Measurements from ENCODE around the gene FRK. TPM values are rescaled to one million over a fixed set of nuclear protein-coding genes. Genes with fewer than 3 reads are reported as not detected.
A peak's percentile ranks its signal among the peaks of the same experiment; 100 is the strongest.

FRK gene
- total and polyA plus RNA-seq, 2 donors from 2014 or later = 5.9 to 25.0 TPM

DNA sequence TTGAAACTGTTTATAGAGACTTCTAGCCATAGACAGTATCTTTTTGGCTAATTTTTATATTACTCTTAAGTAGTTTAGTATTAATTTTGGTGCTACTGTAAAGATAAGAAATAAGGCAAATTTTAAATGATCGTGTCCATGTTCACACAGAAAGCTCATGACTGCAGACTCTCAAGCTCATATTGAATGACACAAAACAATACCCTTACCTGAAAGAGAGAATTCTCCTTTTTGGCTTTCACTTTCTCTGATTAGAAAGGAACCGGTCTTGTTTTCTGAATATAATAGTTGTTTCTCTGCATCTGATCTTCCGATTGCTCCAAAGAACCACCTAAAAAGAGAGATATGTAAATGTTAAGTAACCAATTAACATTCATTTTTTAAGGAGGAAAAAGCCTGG, 57.0 kb downstream of the FRK start:
- H3K4me1 ChIP-seq (ENCODE audit: control insufficient read depth in 2 of 3, insufficient read depth in 2 of 3, low read depth in 1 of 3, low read length in 3 of 3) = peaks cover 0 to 5% (median 0%) of the 10 kb centered on the region in 3 donors
- TF ChIP-seq CTCF (IDR thresholded peaks at IDR 0.05; ENCODE audit: borderline replicate concordance, extremely low read depth, insufficient read depth) = no peak
- no peak overlapping the region for H3K4me3 ChIP-seq (ENCODE audit: low read length in 3 of 3)
- FAIRE-seq (no peak), DNase-seq (no peak)
- no peak overlapping the region for H3K27ac ChIP-seq (ENCODE audit: low read depth in 2 of 2, low read length in 2 of 2)
- intact Hi-C loops (cut with DNase I) = no loop called here
- H3K36me3 ChIP-seq (ENCODE audit: control insufficient read depth in 2 of 3, insufficient read depth in 3 of 3, low read length in 3 of 3) = no peaks in the 10 kb centered on the region
- H3K9ac ChIP-seq (ENCODE audit: low read length in 3 of 3) = no peak overlapping the region
- H3K27me3 ChIP-seq (ENCODE audit: control insufficient read depth, insufficient read depth, low read length) = no peaks in the 10 kb centered on the region
- H3K9me3 ChIP-seq (ENCODE audit: control insufficient read depth in 2 of 3, insufficient read depth in 1 of 3, low read length in 3 of 3) = no peaks in the 10 kb centered on the region

GRCh38 chr6:116002756-116003155, 57.9 kb downstream of the FRK start:
- FAIRE-seq (no peak), DNase-seq (no peak)
- Histone ChIP-seq H3K4me1 (ENCODE audit: control insufficient read depth in 2 of 3, insufficient read depth in 2 of 3, low read depth in 1 of 3, low read length in 3 of 3) (no peaks in the 10 kb centered on the region), H3K27ac (ENCODE audit: low read depth in 2 of 2, low read length in 2 of 2) (no peak overlapping the region), H3K9me3 (ENCODE audit: control insufficient read depth in 2 of 3, insufficient read depth in 1 of 3, low read length in 3 of 3) (no peaks in the 10 kb centered on the region), H3K4me3 (ENCODE audit: low read length in 3 of 3) (no peak overlapping the region), H3K36me3 (ENCODE audit: control insufficient read depth in 2 of 3, insufficient read depth in 3 of 3, low read length in 3 of 3) (no peaks in the 10 kb centered on the region), H3K27me3 (ENCODE audit: control insufficient read depth, insufficient read depth, low read length) (no peaks in the 10 kb centered on the region), H3K9ac (ENCODE audit: low read length in 3 of 3) (no peak overlapping the region)
- intact Hi-C loops (cut with DNase I) = no loop called here
- no peak for TF ChIP-seq CTCF (IDR thresholded peaks at IDR 0.05; ENCODE audit: borderline replicate concordance, extremely low read depth, insufficient read depth)

DNA sequence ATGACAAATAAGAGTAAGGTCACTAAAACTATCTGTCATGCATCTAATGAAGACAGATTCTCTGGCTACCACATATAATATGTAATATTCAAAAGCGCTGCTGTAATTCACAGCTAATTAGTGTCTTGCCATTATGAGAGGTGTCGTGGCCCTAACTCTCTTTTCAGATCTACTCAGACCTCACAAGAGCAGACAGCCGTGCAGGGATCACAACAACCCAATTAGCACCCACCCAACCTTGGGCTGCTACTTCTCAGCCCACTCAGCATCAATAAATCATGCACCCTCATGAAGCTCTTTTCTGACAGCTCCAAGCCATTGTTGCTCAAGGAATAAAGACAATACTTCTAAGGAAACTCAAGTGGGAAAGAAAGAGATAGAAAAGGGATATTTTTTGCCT, 61.5 kb downstream of the FRK start:
- Histone ChIP-seq H3K27ac (ENCODE audit: low read depth in 2 of 2, low read length in 2 of 2) (no peak overlapping the region), H3K9ac (ENCODE audit: low read length in 3 of 3) (no peak overlapping the region), H3K27me3 (ENCODE audit: control insufficient read depth, insufficient read depth, low read length) (no peaks in the 10 kb centered on the region), H3K4me1 (ENCODE audit: control insufficient read depth in 2 of 3, insufficient read depth in 2 of 3, low read depth in 1 of 3, low read length in 3 of 3) (no peaks in the 10 kb centered on the region), H3K9me3 (ENCODE audit: control insufficient read depth in 2 of 3, insufficient read depth in 1 of 3, low read length in 3 of 3) (no peaks in the 10 kb centered on the region), H3K36me3 (ENCODE audit: control insufficient read depth in 2 of 3, insufficient read depth in 3 of 3, low read length in 3 of 3) (no peaks in the 10 kb centered on the region), H3K4me3 (ENCODE audit: low read length in 3 of 3) (no peak overlapping the region)
- FAIRE-seq (no peak), DNase-seq (peak in 3 of 5 donors; percentile 14 to 16 (median 15))
- intact Hi-C loops (cut with DNase I) = no loop called here
- no peak for TF ChIP-seq CTCF (IDR thresholded peaks at IDR 0.05; ENCODE audit: borderline replicate concordance, extremely low read depth, insufficient read depth)

DNA sequence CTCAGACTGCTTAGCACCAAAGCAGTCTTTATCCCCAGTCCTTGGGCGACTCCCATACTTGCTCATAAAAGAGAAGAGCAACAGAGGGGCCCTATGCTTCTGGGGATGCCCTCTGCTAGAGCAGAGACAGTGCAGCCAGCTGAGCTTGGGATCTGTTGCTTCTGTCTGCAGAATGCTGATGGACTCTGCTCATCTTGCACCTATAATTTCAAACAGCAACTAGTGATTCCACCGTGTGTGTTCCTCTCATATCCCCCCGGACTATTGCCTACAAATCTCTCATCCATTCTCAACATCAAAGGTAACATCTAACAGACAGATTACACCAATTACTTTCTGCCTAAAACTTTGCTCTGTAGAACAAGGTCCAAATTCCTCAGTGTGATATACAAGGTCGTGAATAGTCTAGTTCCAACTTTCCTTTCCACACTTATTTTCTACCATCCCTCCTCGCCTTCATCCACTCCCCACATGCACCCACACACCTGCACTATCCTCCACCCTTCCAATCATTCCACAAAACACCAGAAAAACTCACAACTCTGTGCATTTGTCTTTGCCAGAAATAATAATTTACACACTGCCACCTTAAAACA, 62.6 kb downstream of the FRK start:
- no peaks in the 10 kb centered on the region for H3K4me1 ChIP-seq (ENCODE audit: control insufficient read depth in 2 of 3, insufficient read depth in 2 of 3, low read depth in 1 of 3, low read length in 3 of 3)
- H3K4me3 ChIP-seq (ENCODE audit: low read length in 3 of 3) = no peak overlapping the region
- H3K36me3 ChIP-seq (ENCODE audit: control insufficient read depth in 2 of 3, insufficient read depth in 3 of 3, low read length in 3 of 3) = no peaks in the 10 kb centered on the region
- FAIRE-seq = no peak
- no peak overlapping the region for H3K9ac ChIP-seq (ENCODE audit: low read length in 3 of 3)
- no peaks in the 10 kb centered on the region for H3K9me3 ChIP-seq (ENCODE audit: control insufficient read depth in 2 of 3, insufficient read depth in 1 of 3, low read length in 3 of 3)
- no peak for TF ChIP-seq CTCF (IDR thresholded peaks at IDR 0.05; ENCODE audit: borderline replicate concordance, extremely low read depth, insufficient read depth)
- no peak for DNase-seq
- intact Hi-C loops (cut with DNase I) = no loop called here
- no peak overlapping the region for H3K27ac ChIP-seq (ENCODE audit: low read depth in 2 of 2, low read length in 2 of 2)
- H3K27me3 ChIP-seq (ENCODE audit: control insufficient read depth, insufficient read depth, low read length) = no peaks in the 10 kb centered on the region

All from kidney (tissue), 14 donors.